ENCODE data around the gene CHAMP1.

CHAMP1 gene

GRCh38 chr13:114284680-114285079, 29.6 kb upstream of the CHAMP1 start:
- Histone ChIP-seq H3K27ac (no peak overlapping the region), H3K4me3 (no peak overlapping the region)
- no peak for TF ChIP-seq CTCF (IDR thresholded peaks at IDR 0.05)
- DNase-seq (ENCODE audit: low spot score): no peak

- Histone ChIP-seq H3K4me3 (no peak overlapping the region), H3K27ac (no peak overlapping the region)
- no peak for DNase-seq (ENCODE audit: low spot score)
- no peak for TF ChIP-seq CTCF (IDR thresholded peaks at IDR 0.05)
These were observed 29.0 kb upstream of the CHAMP1 start for GRCh38 chr13:114285166-114285808.

GRCh38 chr13:114286808-114287207, 27.5 kb upstream of the CHAMP1 start:
- TF ChIP-seq CTCF (IDR thresholded peaks at IDR 0.05): no peak
- H3K27ac ChIP-seq: no peak overlapping the region

GRCh38 chr13:114288157-114288591, 26.1 kb upstream of the CHAMP1 start:
- H3K27ac ChIP-seq: no peak overlapping the region
- DNase-seq (ENCODE audit: low spot score): no peak
- TF ChIP-seq CTCF (IDR thresholded peaks at IDR 0.05): no peak
- H3K4me3 ChIP-seq: no peak overlapping the region

More at GRCh38 chr13:114286808-114287207, 27.5 kb upstream of the CHAMP1 start:
- no peak overlapping the region for H3K4me3 ChIP-seq
- DNase-seq (ENCODE audit: low spot score): no peak

- no peak for TF ChIP-seq CTCF (IDR thresholded peaks at IDR 0.05)
- no peak overlapping the region for H3K27ac ChIP-seq
- no peak overlapping the region for H3K4me3 ChIP-seq
- no peak for DNase-seq (ENCODE audit: low spot score)
These were observed 17.9 kb upstream of the CHAMP1 start for GRCh38 chr13:114296448-114296847.

- DNase-seq (ENCODE audit: low spot score): no peak
- no peak for TF ChIP-seq CTCF (IDR thresholded peaks at IDR 0.05)
- H3K4me3 ChIP-seq: no peak overlapping the region
- H3K27ac ChIP-seq: no peak overlapping the region
These were observed 17.4 kb upstream of the CHAMP1 start for GRCh38 chr13:114296902-114297301.

GRCh38 chr13:114298866-114299265, 15.4 kb upstream of the CHAMP1 start:
- Histone ChIP-seq H3K27ac (no peak overlapping the region), H3K4me3 (no peak overlapping the region)
- no peak for DNase-seq (ENCODE audit: low spot score)
- TF ChIP-seq CTCF (IDR thresholded peaks at IDR 0.05): no peak
